ENCODE data around the gene BRIX1.

Gene BRIX1

DNA sequence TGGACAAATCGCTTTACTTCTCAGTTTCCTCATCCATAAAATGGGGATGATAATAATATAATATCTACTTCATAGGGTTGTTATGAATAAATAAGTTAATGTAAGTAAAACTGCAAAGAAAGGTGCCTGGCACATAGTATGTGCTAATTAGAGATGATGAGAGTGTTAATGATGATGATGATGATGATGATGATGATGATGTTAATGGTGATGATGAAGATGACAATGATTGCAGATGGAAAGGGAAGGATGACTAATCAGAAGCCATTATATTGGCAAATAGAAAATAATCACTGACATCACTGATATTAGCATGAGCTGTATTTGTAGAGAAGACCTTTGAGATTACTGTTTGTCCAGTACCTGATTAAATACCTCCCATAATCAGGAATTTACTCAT, 20.8 kb upstream of the BRIX1 start:
- POLR2A ChIA-PET (ENCODE audit: low non-redundant PET) = no interaction called here
- no peak for TF ChIP-seq CTCF (conservative IDR thresholded peaks at IDR 0.05; ENCODE audit: low read depth)
- CTCF ChIA-PET = interaction anchor here (2.3 kb wide), 1 partner anchor 371 kb away, joined by 8 read pairs; no protein-coding TSS in a partner anchor
- H3K27ac ChIP-seq = no peak overlapping the region
- DNase-seq (ENCODE audit: low spot score) = no peak

DNA sequence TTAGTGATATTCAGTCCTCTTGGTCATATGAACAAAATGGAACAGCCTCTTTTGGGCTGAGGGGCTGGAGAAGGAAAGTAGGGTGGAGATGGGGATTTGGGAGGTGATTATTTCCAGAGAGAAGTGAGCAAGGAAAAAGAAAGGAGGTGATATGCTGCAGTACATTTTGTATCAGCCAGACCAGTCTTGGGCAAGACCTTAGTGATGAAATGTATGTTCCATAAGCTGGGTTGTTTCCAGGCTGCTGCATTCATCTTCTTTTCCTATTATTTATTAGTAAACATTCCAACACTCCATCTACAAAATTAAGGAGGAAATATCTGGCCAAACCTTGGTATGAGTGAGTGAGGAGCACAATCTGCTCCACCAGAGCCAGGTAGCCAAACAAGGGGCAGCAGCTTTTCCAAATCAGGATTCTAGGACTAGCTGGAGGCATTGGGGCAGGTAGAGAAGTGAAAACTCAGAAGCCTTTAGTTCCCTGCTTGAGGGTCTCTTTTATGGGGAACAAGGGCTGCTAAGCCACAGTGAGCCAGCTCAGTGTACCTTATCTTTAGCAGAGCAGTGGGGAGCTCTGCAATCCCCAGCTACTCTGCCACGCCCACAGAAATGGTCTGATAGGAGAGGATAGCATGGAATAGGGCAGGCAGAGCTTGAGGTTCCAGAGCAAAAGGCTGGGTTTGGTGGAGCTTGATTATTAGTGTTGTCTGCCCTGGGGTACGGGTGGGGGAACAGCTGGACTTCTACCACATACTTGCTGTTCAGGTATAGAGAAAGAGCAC, 19.7 kb upstream of the BRIX1 start:
- ChIA-PET CTCF (interaction anchor here (0.6 to 1.1 kb wide), 5 partner anchors 10 to 409 kb away, joined by 3 to 7 read pairs (median 4); no protein-coding TSS in a partner anchor), POLR2A (ENCODE audit: low non-redundant PET) (no interaction called here)
- no peak overlapping the region for H3K27ac ChIP-seq
- no peak for TF ChIP-seq CTCF (conservative IDR thresholded peaks at IDR 0.05; ENCODE audit: low read depth)
- DNase-seq (ENCODE audit: low spot score) = no peak

GRCh38 chr5:34897646-34898045, 17.9 kb upstream of the BRIX1 start:
- ChIA-PET POLR2A (ENCODE audit: low non-redundant PET) (no interaction called here), CTCF (interaction anchor here (0.6 to 3.4 kb wide), 5 partner anchors 243 to 681 kb away, joined by 3 to 22 read pairs (median 5); no protein-coding TSS in a partner anchor)
- no peak for DNase-seq (ENCODE audit: low spot score)

DNA sequence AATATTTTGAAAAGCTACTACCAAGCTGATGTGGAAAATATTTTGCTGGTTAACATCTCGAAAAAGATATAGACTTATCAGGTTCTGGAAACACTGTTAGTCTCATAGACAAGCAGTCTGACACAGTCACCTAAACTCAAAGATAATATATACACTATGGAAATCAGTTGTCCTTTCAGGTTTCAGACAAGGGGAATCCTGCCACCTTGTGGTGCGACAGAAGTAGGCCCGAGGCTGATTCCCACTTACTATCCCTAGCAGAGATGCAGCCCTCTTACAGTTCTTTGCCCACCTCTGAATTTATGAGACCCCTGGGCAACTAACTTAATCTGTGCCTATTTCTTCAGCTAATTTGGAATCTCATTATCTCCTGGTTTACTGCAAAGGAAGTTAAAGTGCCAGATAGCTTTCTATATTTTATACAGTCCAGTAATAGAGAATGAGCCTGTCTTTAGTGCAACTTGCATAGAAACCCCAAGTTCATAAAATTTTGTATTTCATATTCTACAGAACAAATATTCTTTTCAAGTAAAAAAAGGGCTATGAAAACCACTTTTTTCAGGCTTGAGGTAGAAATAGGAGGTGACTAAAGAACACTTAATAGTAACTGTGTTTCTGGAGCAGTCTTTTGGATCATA, 17.1 kb upstream of the BRIX1 start:
- CTCF ChIA-PET = interaction anchor here (0.6 to 3.4 kb wide), 11 partner anchors 210 to 681 kb away, joined by 3 to 22 read pairs (median 4); no protein-coding TSS in a partner anchor
- peak; percentile 94 for TF ChIP-seq CTCF (conservative IDR thresholded peaks at IDR 0.05; ENCODE audit: low read depth)
- DNase-seq (ENCODE audit: low spot score) = peak; percentile 69
- H3K27ac ChIP-seq = no peak overlapping the region
- POLR2A ChIA-PET (ENCODE audit: low non-redundant PET) = no interaction called here

More at GRCh38 chr5:34897646-34898045, 17.9 kb upstream of the BRIX1 start:
- H3K27ac ChIP-seq = no peak overlapping the region
- TF ChIP-seq CTCF (conservative IDR thresholded peaks at IDR 0.05; ENCODE audit: low read depth) = no peak

DNA sequence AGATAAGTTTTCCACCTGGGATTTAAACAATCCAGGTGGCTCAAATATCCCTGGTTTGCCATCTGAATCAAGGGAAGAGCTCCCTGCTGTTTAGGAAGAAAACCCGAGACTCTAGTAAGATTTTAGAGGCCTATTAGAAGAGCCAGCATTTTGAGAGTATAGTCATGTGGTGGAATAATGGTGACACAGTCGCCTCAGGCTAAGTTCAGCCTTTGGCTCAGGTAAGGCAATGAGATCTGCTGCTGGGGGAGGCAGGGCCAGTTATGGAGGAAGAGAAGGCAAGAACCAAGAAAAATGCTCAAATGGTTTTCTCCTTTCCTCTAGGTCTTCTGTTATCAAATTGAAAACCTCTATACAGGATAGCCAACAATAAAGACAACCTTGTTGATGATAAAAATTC, 16.4 kb upstream of the BRIX1 start:
- DNase-seq (ENCODE audit: low spot score) = no peak
- no peak for TF ChIP-seq CTCF (conservative IDR thresholded peaks at IDR 0.05; ENCODE audit: low read depth)
- CTCF ChIA-PET = interaction anchor here (0.7 to 3.4 kb wide), 7 partner anchors 211 to 425 kb away, joined by 3 to 22 read pairs (median 4); no protein-coding TSS in a partner anchor
- no peak overlapping the region for H3K27ac ChIP-seq
- POLR2A ChIA-PET (ENCODE audit: low non-redundant PET) = no interaction called here

DNA sequence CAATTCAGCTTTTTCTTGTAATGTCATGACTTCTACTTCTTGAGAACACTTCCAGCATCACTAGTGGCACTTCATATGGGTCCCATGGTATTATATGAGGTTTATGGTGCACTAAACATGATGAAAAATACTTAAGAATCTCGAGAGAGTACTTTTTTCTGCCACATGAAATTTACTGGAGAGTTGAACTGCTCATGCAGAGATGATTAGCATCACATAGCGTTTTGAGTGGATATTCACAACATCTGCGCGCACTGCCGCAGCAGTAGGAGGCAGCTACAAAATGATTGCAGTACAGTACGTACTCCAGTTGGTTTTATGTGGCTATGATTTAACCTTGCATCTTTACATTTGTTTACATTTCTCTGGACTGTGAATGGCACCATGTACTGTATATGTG, 14.9 kb upstream of the BRIX1 start:
- ChIA-PET POLR2A (ENCODE audit: low non-redundant PET) (no interaction called here), CTCF (interaction anchor here (0.6 to 3.4 kb wide), 2 partner anchors 412 to 414 kb away, joined by 5 to 22 read pairs; no protein-coding TSS in a partner anchor)
- no peak for DNase-seq (ENCODE audit: low spot score)
- no peak overlapping the region for H3K27ac ChIP-seq
- no peak for TF ChIP-seq CTCF (conservative IDR thresholded peaks at IDR 0.05; ENCODE audit: low read depth)
